ENCODE data around the gene MKNK1.

The MKNK1 gene

GRCh38 chr1:46612937-46613660, 9.0 kb upstream of the MKNK1 start:
- Histone ChIP-seq H4K20me1 (ENCODE audit: control insufficient read depth, insufficient read depth, low read depth, low read length) (no peaks in the 10 kb centered on the region), H3K36me3 (ENCODE audit: control insufficient read depth, low read length) (no peaks in the 10 kb centered on the region), H3K27me3 (ENCODE audit: control insufficient read depth, low read length) (peaks cover 7% of the 10 kb centered on the region), H3F3A (ENCODE audit: control insufficient read depth, insufficient read depth) (0 out of 2 replicates have a peak, but pooled peaks cover 2% of the 10 kb centered on the region), H3K4me1 (ENCODE audit: control insufficient read depth, low read length) (peaks cover 34% of the 10 kb centered on the region), H3K9me2 (replicated peaks; ENCODE audit: control insufficient read depth, low read length) (no peaks in the 10 kb centered on the region), H3K79me2 (ENCODE audit: control insufficient read depth, low read length) (no peaks in the 10 kb centered on the region), H3K27ac (ENCODE audit: low read depth, low read length) (no peak overlapping the region), H3K9me3 (ENCODE audit: control insufficient read depth, insufficient read depth, low read length) (no peaks in the 10 kb centered on the region), H3K4me2 (ENCODE audit: low read length) (peak overlapping the region; percentile 6; the same call in 1 of the 2 replicates), H3K4me3 (ENCODE audit: low read length) (no peak overlapping the region)
- TF ChIP-seq CTCF (IDR thresholded peaks at IDR 0.05; ENCODE audit: low read depth, low read length, poor library complexity, severe bottlenecking): no peak
- no peak for TF ChIP-seq EZH2phosphoT487 (IDR thresholded peaks at IDR 0.05; ENCODE audit: borderline replicate concordance, low read length)

- no peak overlapping the region for H3K27ac ChIP-seq (ENCODE audit: low read depth, low read length)
- peaks cover 20% of the 10 kb centered on the region for H3K4me1 ChIP-seq (ENCODE audit: control insufficient read depth, low read length)
- no peak overlapping the region for H3K4me3 ChIP-seq (ENCODE audit: low read length)
- H3K79me2 ChIP-seq (ENCODE audit: control insufficient read depth, low read length): no peaks in the 10 kb centered on the region
- no peaks in the 10 kb centered on the region for H3K36me3 ChIP-seq (ENCODE audit: control insufficient read depth, low read length)
- TF ChIP-seq CTCF (IDR thresholded peaks at IDR 0.05; ENCODE audit: low read depth, low read length, poor library complexity, severe bottlenecking): no peak
- TF ChIP-seq EZH2phosphoT487 (IDR thresholded peaks at IDR 0.05; ENCODE audit: borderline replicate concordance, low read length): no peak
- no peaks in the 10 kb centered on the region for H3K9me3 ChIP-seq (ENCODE audit: control insufficient read depth, insufficient read depth, low read length)
- no peaks in the 10 kb centered on the region for H3F3A ChIP-seq (ENCODE audit: control insufficient read depth, insufficient read depth)
- H4K20me1 ChIP-seq (ENCODE audit: control insufficient read depth, insufficient read depth, low read depth, low read length): no peaks in the 10 kb centered on the region
- H3K4me2 ChIP-seq (ENCODE audit: low read length): no peak overlapping the region
- no peaks in the 10 kb centered on the region for H3K27me3 ChIP-seq (ENCODE audit: control insufficient read depth, low read length)
- no peaks in the 10 kb centered on the region for H3K9me2 ChIP-seq (replicated peaks; ENCODE audit: control insufficient read depth, low read length)
These were observed 7.7 kb upstream of the MKNK1 start for GRCh38 chr1:46611691-46612221.

- Histone ChIP-seq H3K4me2 (ENCODE audit: low read length) (no peak overlapping the region), H3K4me3 (ENCODE audit: low read length) (no peak overlapping the region), H3K9me2 (replicated peaks; ENCODE audit: control insufficient read depth, low read length) (no peaks in the 10 kb centered on the region), H3K36me3 (ENCODE audit: control insufficient read depth, low read length) (no peaks in the 10 kb centered on the region), H3F3A (ENCODE audit: control insufficient read depth, insufficient read depth) (no peaks in the 10 kb centered on the region), H4K20me1 (ENCODE audit: control insufficient read depth, insufficient read depth, low read depth, low read length) (no peaks in the 10 kb centered on the region), H3K9me3 (ENCODE audit: control insufficient read depth, insufficient read depth, low read length) (no peaks in the 10 kb centered on the region), H3K27ac (ENCODE audit: low read depth, low read length) (no peak overlapping the region), H3K79me2 (ENCODE audit: control insufficient read depth, low read length) (peaks cover 6% of the 10 kb centered on the region), H3K27me3 (ENCODE audit: control insufficient read depth, low read length) (no peaks in the 10 kb centered on the region), H3K4me1 (ENCODE audit: control insufficient read depth, low read length) (peaks cover 17% of the 10 kb centered on the region)
- TF ChIP-seq CTCF (IDR thresholded peaks at IDR 0.05; ENCODE audit: low read depth, low read length, poor library complexity, severe bottlenecking) (no peak), EZH2phosphoT487 (IDR thresholded peaks at IDR 0.05; ENCODE audit: borderline replicate concordance, low read length) (no peak)
These were observed 3.5 kb upstream of the MKNK1 start for GRCh38 chr1:46607345-46608130.

All from DOHH2 (cell line).